Parathyroid adenoma (tissue), 2 donors: ENCODE measurements around the gene POU5F1.

Experiments
- H2AFZ ChIP-seq: fragments of 300-600 bp; sonication (generic); one replicate; pipeline ENCODE4 v1.7.0; 2017; ENCODE audit warnings: antibody characterized with exemption, mild to moderate bottlenecking
- H3K27ac ChIP-seq: fragments of 300-600 bp; sonication (generic); one replicate; pipeline ENCODE4 v1.7.0; 2017
- H3K27me3 ChIP-seq: fragments of 300-600 bp; sonication (generic); one replicate; pipeline ENCODE4 v1.7.0; 2017; ENCODE audit warnings: low read length; ENCODE audit not compliant: control insufficient read depth, insufficient read depth
- H3K36me3 ChIP-seq: fragments of 300-600 bp; sonication (generic); one replicate; pipeline ENCODE4 v1.7.0; 2017; ENCODE audit warnings: low read length; ENCODE audit not compliant: control insufficient read depth, insufficient read depth
- H3K4me1 ChIP-seq: fragments of 300-600 bp; sonication (generic); one replicate; pipeline ENCODE4 v1.7.0; 2017; ENCODE audit warnings: control low read depth
- H3K4me2 ChIP-seq: fragments of 300-600 bp; sonication (generic); one replicate; pipeline ENCODE4 v1.7.0; 2017; ENCODE audit warnings: low read length
- H3K4me3 ChIP-seq: fragments of 300-600 bp; sonication (generic); one replicate; pipeline ENCODE4 v1.7.0; 2017; ENCODE audit warnings: low read depth, low read length
- H3K79me2 ChIP-seq: fragments of 300-600 bp; sonication (generic); one replicate; pipeline ENCODE4 v1.7.0; 2017; ENCODE audit warnings: control low read depth
- H3K9ac ChIP-seq: fragments of 300-600 bp; sonication (generic); one replicate; pipeline ENCODE4 v1.7.0; 2017; ENCODE audit warnings: mild to moderate bottlenecking
- H3K9me3 ChIP-seq: fragments of 300-600 bp; sonication (generic); one replicate; pipeline ENCODE4 v1.7.0; 2017; ENCODE audit warnings: low read length; ENCODE audit not compliant: control insufficient read depth
- TF ChIP-seq, protein P1 (sequence below): fragments of 300-600 bp; sonication (generic); IDR thresholded peaks from one replicate; pipeline ENCODE4 v1.7.0; 2017; ENCODE audit warnings: antibody characterized with exemption, mild to moderate bottlenecking
- donor health status: primary hyperparathyroidism.

Gene POU5F1

GRCh38 chr6:31122791-31123706, 47.4 kb downstream of the POU5F1 start:
- TF ChIP-seq, protein P1, sequence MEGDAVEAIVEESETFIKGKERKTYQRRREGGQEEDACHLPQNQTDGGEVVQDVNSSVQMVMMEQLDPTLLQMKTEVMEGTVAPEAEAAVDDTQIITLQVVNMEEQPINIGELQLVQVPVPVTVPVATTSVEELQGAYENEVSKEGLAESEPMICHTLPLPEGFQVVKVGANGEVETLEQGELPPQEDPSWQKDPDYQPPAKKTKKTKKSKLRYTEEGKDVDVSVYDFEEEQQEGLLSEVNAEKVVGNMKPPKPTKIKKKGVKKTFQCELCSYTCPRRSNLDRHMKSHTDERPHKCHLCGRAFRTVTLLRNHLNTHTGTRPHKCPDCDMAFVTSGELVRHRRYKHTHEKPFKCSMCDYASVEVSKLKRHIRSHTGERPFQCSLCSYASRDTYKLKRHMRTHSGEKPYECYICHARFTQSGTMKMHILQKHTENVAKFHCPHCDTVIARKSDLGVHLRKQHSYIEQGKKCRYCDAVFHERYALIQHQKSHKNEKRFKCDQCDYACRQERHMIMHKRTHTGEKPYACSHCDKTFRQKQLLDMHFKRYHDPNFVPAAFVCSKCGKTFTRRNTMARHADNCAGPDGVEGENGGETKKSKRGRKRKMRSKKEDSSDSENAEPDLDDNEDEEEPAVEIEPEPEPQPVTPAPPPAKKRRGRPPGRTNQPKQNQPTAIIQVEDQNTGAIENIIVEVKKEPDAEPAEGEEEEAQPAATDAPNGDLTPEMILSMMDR, result no peak
- Histone ChIP-seq H3K27me3 (no peaks in the 10 kb centered on the region), H3K9me3 (no peaks in the 10 kb centered on the region), H3K9ac (no peak overlapping the region), H3K4me2 (no peak overlapping the region), H3K27ac (peak overlapping the region; percentile 91), H3K4me3 (no peak overlapping the region), H3K4me1 (peaks cover 47% of the 10 kb centered on the region), H3K79me2 (peaks cover 12% of the 10 kb centered on the region), H2AFZ (peak overlapping the region; percentile 76), H3K36me3 (no peaks in the 10 kb centered on the region)

GRCh38 chr6:31121131-31121790, 49.2 kb downstream of the POU5F1 start:
- no peaks in the 10 kb centered on the region for H3K9me3 ChIP-seq
- peak overlapping the region; percentile 91 for H3K27ac ChIP-seq
- H3K9ac ChIP-seq, result no peak overlapping the region
- TF ChIP-seq, protein P1, result no peak
- H3K36me3 ChIP-seq, result no peaks in the 10 kb centered on the region
- H2AFZ ChIP-seq, result peak overlapping the region; percentile 28
- no peak overlapping the region for H3K4me3 ChIP-seq
- no peaks in the 10 kb centered on the region for H3K27me3 ChIP-seq
- H3K4me2 ChIP-seq, result no peak overlapping the region
- H3K4me1 ChIP-seq, result peaks cover 50% of the 10 kb centered on the region
- peaks cover 8% of the 10 kb centered on the region for H3K79me2 ChIP-seq

GRCh38 chr6:31120151-31120915, 50.1 kb downstream of the POU5F1 start, which contains the start of gene CDSN:
Gene CDSN, minus strand, starts transcription at chr6:31120446. Its CDS starts 27 bp downstream, at chr6:31120419.
- peaks cover 44% of the 10 kb centered on the region for H3K4me1 ChIP-seq
- no peaks in the 10 kb centered on the region for H3K36me3 ChIP-seq
- peak within 1 kb of the TSS; percentile 65 for H2AFZ ChIP-seq
- peak within 1 kb of the TSS; percentile 38 for H3K9ac ChIP-seq
- H3K79me2 ChIP-seq, result peaks cover 8% of the 10 kb centered on the region
- peak within 1 kb of the TSS; percentile 95 for H3K4me3 ChIP-seq
- H3K9me3 ChIP-seq, result no peaks in the 10 kb centered on the region
- TF ChIP-seq, protein P1, result no peak
- H3K4me2 ChIP-seq, result peak within 1 kb of the TSS; percentile 95
- peak within 1 kb of the TSS; percentile 91 for H3K27ac ChIP-seq
- no peaks in the 10 kb centered on the region for H3K27me3 ChIP-seq

- Histone ChIP-seq H3K4me1 (peaks cover 52% of the 10 kb centered on the region), H3K79me2 (peaks cover 8% of the 10 kb centered on the region), H3K27me3 (no peaks in the 10 kb centered on the region), H3K4me2 (peak overlapping the region; percentile 30), H3K4me3 (peak overlapping the region; percentile 20), H2AFZ (no peak overlapping the region), H3K9me3 (no peaks in the 10 kb centered on the region), H3K9ac (no peak overlapping the region), H3K36me3 (no peaks in the 10 kb centered on the region), H3K27ac (peak overlapping the region; percentile 70)
- TF ChIP-seq, protein P1, result no peak
Observed at GRCh38 chr6:31118178-31118577, 52.3 kb downstream of the POU5F1 start.
